ENCODE data around the gene AMOTL2. TPM values are rescaled to one million over a fixed set of nuclear protein-coding genes. Genes with fewer than 3 reads are reported as not detected.

AMOTL2 gene
- total and polyA plus RNA-seq, 9 of the 15 experiments (the other 6 are each of a cell fraction or from before 2014, with no cell fraction given) = 0.12 to 0.31 TPM; not detected in 7

GRCh38 chr3:134378384-134378783, 4.1 kb upstream of the AMOTL2 start:
- DNase-seq (ENCODE audit: extremely low read depth in 1 of 4, low spot score in 3 of 4) (peak; percentile 33 to 60 (median 42)), FAIRE-seq (no peak), ATAC-seq (peak; percentile 91)
- no peak overlapping the region for H3K27ac ChIP-seq (ENCODE audit: extremely low read depth, low read depth, low read length)
- no peaks in the 10 kb centered on the region for H3K9me1 ChIP-seq (ENCODE audit: control insufficient read depth, insufficient read depth, low read length)
- H3K79me2 ChIP-seq (ENCODE audit: control insufficient read depth, insufficient read depth, low read length) = no peaks in the 10 kb centered on the region
- H2AFZ ChIP-seq (ENCODE audit: low read depth, low read length) = no peak overlapping the region
- no peaks in the 10 kb centered on the region; the same call in 1 of the 2 replicates for H4K20me1 ChIP-seq (replicated peaks; ENCODE audit: control insufficient read depth, insufficient read depth, low read length)
- peaks cover 0 to 33% of the 10 kb centered on the region in 2 experiments; a peak in 2 of 5 replicates for H3K27me3 ChIP-seq (ENCODE audit: control insufficient read depth in 2 of 2, insufficient read depth in 2 of 2, low read length in 2 of 2)
- no peak overlapping the region for H3K9ac ChIP-seq (ENCODE audit: insufficient read depth in 1 of 2, low read depth in 2 of 2, low read length in 2 of 2)
- H3K9me3 ChIP-seq (replicated peaks; ENCODE audit: control insufficient read depth, insufficient read depth, low read depth, low read length) = no peaks in the 10 kb centered on the region
- intact Hi-C loops (cut with micrococcal nuclease) = loop anchor here (1.0 to 5.0 kb wide), 3 partner anchors 70 to 446 kb away; no protein-coding TSS in a partner anchor
- CTCF ChIA-PET (ENCODE audit: low intra/inter-chr PET ratio) = interaction anchor here (1.2 kb wide), 1 partner anchor 181 kb away, joined by 5 read pairs; no protein-coding TSS in a partner anchor
- in situ Hi-C loops (cut with MboI) = no loop called here
- no TSS peak for BruUV-seq (replicated peaks)
- peaks cover 0 to 9% of the 10 kb centered on the region in 2 experiments; a peak in 2 of 5 replicates for H3K4me1 ChIP-seq (replicated peaks in 1 of 2; ENCODE audit: control insufficient read depth in 2 of 2, insufficient read depth in 2 of 2, low read length in 2 of 2)
- H3K4me3 ChIP-seq = no peak overlapping the region
- no peaks in the 10 kb centered on the region for H3K36me3 ChIP-seq (ENCODE audit: control insufficient read depth, insufficient read depth, low read length)
- no peak overlapping the region for H3K4me2 ChIP-seq (ENCODE audit: insufficient read depth, low read length)
- POLR2A ChIA-PET = no interaction called here
- no peak for TF ChIP-seq ZEB2 (IDR thresholded peaks at IDR 0.05)
- no peak for TF ChIP-seq ESRRA (IDR thresholded peaks at IDR 0.05; ENCODE audit: borderline replicate concordance, low read depth)
- no peak for TF ChIP-seq MCM7 (IDR thresholded peaks at IDR 0.05)
- no peak for TF ChIP-seq CBFA2T2 (conservative IDR thresholded peaks at IDR 0.05)
- TF ChIP-seq JUNB (CRISPR knock-in tag; conservative IDR thresholded peaks at IDR 0.05) = no peak
- no peak for TF ChIP-seq ELF1 (tag; IDR thresholded peaks at IDR 0.05)
- TF ChIP-seq EZH2 (IDR thresholded peaks at IDR 0.05; ENCODE audit: borderline replicate concordance, low read depth, low read length) = no peak
- TF ChIP-seq HCFC1 (IDR thresholded peaks at IDR 0.05; ENCODE audit: low read depth, low read length) = no peak
- no peak for TF ChIP-seq AFF1 (IDR thresholded peaks at IDR 0.05; ENCODE audit: low read depth in 1 of 2, partially characterized antibody in 2 of 2)
- TF ChIP-seq PTTG1 (tag; IDR thresholded peaks at IDR 0.05; ENCODE audit: low read depth) = no peak
- no peak for TF ChIP-seq NKRF (IDR thresholded peaks at IDR 0.05; ENCODE audit: borderline replicate concordance)
- no peak for TF ChIP-seq ZNF282 (CRISPR knock-in tag; IDR thresholded peaks at IDR 0.05)
- no peak for TF ChIP-seq ZNF764 (CRISPR knock-in tag; IDR thresholded peaks at IDR 0.05; ENCODE audit: low read depth)
- peak; percentile 38 to 66 for TF ChIP-seq RAD21 (CRISPR knock-in tag; conservative IDR thresholded peaks at IDR 0.05 in 1 of 2, IDR thresholded peaks at IDR 0.05 in 1 of 2)
- TF ChIP-seq ZNF134 (CRISPR knock-in tag; conservative IDR thresholded peaks at IDR 0.05) = no peak
- TF ChIP-seq GTF2E2 (tag; IDR thresholded peaks at IDR 0.05) = no peak

Data from K562 (cell line).